ENCODE measurements around the gene PTGER4.

PTGER4 gene

DNA sequence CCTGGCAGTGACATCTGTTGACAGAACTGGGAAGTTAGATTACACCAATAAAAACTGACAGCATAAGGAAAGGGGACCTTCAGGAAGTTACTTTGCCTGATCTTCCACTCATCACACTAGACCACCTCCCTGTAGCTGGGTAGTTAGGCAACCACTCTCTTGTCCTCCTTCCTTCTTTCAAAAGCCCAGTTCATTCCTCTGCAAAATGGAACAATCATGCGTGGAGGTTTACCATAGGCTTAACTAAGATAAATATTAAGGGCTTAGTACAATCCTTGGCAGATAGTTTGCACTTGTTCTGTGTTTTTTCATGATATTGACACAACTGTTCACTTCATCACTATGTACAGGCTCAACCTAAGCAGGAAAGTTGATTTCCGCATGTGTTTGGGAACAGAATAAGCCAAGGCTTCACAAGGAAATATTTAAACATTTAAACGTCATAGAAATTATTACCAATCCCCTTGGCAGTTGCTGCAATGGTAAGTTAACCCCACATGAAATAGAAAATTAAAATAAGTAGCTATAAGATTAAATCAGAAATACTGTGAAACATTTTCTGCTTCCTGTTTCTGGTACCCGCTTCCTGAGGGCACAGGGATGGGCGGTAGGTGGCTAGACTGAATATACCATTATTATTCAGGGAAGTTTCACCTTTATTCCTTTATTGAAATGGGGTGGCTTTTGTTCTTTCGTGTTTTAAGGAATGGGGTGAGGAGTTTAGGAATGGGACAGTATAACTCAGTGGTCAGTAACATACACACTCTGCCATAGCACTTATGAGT is 9.9 kb upstream of the PTGER4 start:
- no peak for DNase-seq (ENCODE audit: low read depth)

DNA sequence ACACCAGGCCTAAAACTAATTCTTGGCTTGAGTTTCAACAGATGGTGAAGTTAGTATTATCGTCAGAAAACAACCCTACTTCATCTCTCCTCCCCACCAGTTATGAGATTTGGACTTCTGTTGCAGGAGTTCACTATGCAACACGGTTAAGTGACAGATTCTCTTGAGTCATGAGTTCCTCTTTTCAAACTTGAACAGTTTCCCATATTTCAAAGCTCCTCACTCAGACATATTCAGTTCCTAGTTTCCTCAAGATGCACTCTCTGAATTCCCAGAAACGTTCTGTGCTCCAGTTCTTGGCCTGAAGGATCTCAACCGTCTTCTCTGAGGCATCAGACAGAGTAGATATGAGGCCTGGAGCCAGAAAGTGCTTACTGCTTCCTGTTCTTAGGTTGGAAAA is 7.3 kb upstream of the PTGER4 start:
- no peak for DNase-seq (ENCODE audit: low read depth)

DNA sequence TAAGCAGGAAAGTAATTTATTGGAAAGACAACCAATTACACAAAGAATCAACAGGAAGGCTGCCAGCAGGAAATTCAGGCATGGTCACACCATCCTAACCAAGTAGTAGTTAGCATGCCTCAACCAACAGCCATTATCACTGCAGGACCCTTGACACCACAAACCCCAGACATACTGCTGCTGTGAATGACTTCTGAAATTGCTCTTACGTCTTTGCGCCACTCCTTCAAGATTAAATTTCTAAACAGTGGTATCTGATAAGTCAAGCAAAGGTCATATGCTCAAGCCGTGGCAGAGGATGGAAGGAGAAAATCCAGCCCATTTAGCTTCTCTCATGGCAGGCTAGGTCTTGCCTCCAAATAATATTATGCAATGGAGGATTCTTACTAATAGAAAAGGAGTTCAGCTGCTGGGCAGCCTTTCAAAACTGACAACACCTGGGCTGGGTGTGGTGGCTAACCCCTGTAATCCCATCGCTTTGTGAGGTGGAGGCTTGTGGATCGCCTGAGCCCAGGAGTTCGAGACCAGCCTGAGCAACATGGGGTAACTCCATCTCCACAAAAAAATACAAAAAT is 5.0 kb upstream of the PTGER4 start:
- DNase-seq (ENCODE audit: low read depth) = no peak

DNA sequence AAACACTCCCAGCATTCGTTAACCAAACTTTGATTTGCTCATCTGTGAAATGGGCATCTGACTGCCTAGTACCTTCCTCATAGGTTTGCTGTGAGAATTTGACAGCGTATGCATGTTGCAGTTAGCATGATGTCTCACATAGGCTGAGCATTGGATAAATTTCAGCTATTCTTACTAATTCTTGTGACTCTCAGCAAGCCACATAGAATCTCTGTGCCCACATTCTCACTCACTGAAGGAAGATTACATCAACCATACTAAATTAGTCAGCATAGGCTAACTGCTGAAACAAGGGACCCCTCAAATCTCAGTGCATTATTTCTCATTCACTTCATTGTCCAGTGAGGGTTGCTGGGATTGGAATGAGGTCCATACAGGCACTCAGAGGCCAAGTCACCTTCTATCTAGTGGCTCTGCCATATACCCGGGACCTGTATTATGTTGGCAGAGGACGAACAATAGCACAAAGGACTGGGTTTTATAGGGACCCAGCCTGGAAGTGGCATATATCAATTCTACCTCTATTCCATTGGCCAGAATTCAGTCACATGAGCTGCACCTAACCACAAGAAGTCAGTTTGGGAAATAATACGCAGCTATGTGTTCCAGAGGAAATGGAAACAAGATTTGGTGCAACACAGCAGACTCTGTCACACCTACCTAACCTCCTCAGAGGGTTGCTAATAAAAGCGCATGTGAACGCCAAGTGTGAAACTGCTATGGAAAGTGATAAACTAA is 4.2 kb upstream of the PTGER4 start:
- DNase-seq (ENCODE audit: low read depth) = no peak

DNA sequence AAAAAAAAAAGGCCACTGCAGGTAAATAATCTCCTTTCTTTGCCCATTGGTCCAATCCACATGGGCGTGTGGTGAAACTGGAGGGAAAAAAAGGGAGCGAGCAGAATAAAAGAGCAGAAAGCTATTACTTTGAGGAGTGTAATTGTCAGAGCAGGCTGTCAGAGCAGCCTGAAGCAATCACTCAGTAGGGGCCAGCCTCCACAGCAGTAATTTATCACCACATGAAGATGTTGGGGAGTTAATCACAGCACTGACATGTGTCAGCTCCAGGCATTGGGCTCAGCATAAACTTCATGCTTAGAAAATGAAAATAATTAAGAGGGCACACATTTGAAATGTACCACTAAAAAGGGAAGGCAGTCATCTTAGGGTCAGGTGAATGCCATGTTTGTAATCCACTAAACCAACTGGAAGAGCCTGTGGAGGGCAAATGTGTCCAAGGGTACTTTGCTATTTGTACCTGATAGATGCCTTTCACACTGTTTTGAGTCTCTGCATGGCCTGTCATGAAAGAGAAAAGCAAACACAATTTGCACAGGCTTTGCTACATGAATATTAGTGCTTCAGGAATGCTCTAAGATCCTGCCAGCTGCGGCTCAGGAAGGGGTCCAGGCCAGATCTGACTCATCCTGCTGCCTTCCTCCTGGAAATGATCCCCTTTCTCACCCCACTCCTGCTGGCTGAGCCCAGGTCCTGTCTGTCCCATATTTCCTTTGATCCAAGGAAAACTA is 2.9 kb upstream of the PTGER4 start:
- DNase-seq (ENCODE audit: low read depth) = no peak

DNA sequence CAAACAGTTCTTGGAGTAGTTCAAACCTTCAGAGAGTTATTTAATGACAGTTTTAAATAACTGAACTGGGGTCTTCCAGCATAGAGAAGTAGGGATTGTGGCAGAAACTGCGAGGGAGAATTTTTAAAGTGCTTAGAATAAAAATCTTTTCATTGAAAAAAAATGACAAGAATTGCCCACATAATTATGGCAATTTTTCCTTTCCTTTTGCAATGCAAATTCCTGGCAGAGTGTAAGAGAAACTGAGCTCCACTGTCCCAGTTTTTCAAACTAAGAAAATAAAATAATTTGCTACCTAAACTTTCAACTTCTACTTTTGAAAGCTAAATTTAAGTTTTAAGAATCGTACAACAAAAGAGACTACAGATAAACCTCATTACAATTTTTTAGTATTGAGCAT is 2.3 kb upstream of the PTGER4 start:
- DNase-seq (ENCODE audit: low read depth) = no peak

DNA sequence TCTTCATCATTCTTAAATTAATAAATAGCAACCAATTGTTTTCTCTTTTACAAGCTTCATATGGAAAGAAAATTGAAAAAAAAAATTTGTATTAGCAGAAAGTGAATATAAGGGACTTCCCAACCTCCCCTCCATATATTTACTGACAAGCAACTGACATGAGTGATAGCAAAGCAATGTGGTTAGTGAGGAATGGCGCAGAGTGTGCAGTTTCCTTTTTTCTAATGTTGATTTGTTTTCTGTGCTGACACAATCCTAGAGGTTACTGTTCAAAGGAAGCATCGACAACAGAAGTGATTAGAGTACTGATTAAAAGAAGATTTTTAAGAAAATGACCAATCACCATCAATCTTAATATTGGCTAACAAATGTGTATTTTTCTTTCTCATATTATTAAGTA is 1.7 kb upstream of the PTGER4 start:
- no peak for DNase-seq (ENCODE audit: low read depth)

DNA sequence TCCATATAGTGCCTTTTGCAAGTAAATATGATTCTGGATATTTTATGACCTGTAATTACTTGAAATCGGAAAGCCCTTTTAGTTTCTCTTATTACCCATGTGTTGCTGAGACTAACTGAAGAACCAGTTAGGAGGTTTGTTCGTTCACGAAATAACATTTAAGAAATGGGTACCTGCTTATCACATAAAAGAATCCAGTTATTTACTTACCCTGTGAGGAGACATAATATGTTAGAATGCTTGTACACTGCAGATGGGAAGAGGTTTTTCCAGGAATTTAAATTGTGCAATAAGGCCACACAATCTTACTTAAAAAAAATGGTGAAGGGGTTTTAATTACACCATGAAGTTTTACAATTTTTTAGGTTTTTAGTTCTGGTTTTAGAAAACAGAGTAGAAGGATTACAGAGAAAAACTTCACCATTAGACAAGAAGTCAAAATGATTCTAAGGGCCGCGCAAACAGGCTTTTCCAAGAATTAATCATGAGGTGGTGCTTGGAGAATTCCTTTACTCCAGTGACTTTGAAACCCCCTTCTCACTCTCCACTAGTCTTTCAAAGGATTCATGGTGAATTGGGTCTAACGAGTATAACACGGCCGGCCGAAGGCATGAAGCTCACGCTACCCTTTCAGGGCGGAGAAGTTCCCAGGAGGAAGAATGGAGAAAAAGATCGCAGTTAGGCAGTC is 1.1 kb upstream of the PTGER4 start:
- DNase-seq (ENCODE audit: low read depth) = no peak

DNA sequence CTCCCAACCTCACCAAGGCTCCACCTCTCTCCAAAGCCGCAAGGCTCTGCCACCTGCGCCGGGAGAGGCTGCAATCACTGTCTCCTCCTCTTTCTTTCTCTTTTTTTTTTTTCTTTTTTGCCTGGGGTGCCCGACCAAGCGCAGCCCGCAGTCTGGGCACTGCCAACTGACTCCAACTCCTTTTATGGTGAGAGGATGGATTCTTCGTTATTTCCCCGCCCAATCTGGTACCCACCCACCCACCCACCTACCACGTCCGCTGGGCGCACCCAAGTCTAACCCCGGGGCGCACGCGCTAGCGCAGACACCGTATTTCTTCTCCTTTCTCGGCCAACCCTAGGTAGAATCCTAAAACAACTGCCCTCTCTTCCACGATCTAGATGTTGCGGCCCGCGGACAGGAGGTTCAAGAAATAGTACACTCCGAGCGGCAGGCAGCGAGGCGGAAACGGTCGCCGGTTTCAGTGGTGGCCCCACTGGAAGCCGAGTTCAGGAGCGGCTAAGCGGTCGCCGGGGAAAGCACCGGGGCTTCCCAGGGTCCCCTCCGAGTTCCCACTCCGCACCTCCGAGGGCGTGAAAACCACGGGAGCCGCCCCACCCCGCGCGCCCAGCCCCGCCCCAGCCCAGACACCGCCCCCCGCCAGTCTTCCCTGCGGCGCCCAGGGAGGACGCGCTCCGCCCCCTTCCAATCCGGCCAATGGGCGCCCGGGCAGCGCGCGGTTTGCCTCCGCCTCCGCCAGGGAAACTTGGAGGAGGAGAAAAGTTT is 385 bp upstream of the PTGER4 start:
- DNase-seq (ENCODE audit: low read depth) = peak; percentile 93

DNA sequence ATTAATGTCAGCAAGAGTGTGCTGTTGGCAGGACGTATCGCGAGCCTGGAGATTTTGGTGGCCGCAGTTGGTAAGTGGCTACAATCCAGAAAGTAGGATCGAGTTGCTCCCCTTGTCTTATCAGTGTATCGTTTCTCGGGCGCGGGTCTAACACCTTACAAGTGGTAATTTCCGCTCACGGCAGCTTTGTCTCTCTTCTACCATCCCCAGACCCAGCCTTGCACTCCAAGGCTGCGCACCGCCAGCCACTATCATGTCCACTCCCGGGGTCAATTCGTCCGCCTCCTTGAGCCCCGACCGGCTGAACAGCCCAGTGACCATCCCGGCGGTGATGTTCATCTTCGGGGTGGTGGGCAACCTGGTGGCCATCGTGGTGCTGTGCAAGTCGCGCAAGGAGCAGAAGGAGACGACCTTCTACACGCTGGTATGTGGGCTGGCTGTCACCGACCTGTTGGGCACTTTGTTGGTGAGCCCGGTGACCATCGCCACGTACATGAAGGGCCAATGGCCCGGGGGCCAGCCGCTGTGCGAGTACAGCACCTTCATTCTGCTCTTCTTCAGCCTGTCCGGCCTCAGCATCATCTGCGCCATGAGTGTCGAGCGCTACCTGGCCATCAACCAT is 1.1 kb downstream of the PTGER4 start:
- DNase-seq (ENCODE audit: low read depth) = peak; percentile 23

DNA sequence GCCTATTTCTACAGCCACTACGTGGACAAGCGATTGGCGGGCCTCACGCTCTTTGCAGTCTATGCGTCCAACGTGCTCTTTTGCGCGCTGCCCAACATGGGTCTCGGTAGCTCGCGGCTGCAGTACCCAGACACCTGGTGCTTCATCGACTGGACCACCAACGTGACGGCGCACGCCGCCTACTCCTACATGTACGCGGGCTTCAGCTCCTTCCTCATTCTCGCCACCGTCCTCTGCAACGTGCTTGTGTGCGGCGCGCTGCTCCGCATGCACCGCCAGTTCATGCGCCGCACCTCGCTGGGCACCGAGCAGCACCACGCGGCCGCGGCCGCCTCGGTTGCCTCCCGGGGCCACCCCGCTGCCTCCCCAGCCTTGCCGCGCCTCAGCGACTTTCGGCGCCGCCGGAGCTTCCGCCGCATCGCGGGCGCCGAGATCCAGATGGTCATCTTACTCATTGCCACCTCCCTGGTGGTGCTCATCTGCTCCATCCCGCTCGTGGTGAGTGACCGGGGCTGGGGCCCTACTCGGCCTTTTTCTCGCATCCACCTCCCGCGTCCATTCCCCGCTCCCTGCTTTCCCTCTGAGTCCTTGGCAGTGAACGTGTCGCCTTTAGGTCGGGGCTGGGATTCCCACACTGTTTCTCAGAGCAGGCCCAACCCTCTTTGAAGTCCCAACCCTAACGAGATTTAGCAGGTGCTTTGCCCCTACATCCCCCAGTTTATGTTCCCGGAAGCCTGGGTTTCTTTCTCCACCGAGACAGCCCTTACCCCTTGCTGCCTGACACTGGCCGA is 1.8 kb downstream of the PTGER4 start:
- DNase-seq (ENCODE audit: low read depth) = no peak

DNA sequence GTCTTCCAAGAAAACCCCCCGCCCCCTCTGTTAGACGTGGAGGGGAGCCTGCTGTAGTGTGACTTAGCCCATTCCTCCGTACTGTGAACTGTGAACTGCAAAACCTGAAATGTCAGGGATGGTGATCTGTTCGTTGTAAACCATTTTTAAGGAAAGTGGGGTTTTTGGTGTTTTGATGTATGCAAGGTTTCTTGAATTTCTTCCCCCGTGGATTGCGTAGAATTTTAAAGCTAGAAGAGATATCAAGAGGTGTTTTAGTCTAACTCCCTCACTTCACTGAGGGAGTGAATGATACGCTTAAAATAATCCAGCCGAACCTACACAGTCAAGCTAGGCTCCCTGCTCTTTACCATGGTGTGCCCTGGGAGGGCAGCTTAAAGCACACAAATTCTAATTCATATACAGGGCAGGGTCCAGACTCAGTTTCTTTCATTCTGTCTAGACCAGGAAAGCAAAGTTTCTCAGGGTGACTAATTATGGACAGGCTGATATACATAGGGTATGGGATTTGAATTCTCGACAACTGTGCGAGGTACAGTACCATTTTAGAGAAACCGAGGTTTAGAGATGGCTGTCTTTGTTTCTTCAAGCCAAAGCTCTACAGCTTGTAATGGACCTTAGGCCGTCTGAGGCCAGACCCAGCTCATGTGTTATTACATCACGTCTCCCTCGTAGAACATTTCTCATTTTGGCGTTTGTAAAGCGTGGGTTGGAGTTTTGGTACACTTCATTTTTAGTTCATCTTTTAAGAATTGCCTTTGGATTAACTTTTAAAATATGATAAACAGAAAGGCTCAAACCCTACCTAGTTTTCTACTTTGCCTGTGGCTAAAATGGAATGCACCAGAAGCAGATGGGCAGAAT is 2.7 kb downstream of the PTGER4 start:
- DNase-seq (ENCODE audit: low read depth) = no peak

DNA sequence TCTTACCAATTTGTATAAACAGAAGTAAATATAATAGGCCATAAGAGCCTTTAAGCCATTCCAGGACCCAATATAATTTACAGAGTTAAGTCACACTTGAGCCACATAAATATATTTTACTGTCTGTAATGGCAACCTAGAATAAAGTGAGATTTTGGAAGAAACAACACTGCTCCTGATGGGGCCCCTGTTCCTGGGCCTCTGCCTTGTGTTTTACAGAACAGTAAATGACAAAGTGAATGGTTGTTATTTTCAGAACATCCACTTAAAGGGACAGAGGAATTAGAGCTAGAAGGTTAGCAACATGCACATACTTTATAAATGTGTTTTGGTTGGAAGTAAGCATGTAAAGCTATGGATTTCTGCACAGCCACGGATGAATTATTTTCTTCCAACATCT is 3.6 kb downstream of the PTGER4 start:
- no peak for DNase-seq (ENCODE audit: low read depth)

DNA sequence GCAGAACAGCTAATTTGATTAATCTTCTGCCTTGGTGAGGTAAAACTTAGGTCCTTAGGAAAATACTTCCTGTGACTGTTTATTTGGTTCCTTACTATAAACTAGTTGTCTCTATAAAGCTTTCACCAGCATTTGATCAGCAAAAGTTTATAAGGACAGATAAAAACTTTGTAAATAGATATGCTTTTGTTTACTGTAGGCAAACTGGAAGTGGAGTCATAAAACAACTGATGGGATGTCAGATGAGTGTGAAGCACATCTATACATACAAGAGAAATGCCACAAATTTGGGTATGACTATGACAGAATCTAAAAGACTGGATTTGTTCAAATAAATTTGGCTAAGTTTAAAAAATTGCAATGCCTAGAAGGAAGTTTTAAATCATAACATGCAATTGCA is 5.5 kb downstream of the PTGER4 start:
- DNase-seq (ENCODE audit: low read depth) = no peak

DNA sequence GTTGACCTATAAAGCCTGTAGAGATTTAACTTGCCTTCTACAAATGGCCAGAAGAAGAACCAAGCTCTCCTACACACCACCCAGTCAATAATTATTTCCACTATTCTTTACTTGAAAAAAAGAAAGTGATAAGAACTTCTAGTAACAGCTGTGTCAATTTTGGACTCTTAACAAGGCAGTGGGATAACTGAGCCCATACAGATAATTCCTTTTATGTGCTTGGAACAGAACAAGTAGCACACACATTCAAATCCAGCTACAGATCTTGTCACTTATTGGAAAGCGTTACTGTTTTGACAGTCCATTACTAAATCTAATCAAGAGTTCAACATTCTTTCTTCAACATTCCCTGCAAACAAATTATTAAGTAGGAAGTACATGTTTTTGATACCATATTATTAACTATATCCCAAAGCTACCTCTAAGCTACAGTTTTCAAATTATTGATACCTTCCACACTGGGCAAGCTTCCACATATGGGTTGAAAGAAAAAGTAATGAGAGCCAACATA is 6.3 kb downstream of the PTGER4 start:
- DNase-seq (ENCODE audit: low read depth) = no peak

DNA sequence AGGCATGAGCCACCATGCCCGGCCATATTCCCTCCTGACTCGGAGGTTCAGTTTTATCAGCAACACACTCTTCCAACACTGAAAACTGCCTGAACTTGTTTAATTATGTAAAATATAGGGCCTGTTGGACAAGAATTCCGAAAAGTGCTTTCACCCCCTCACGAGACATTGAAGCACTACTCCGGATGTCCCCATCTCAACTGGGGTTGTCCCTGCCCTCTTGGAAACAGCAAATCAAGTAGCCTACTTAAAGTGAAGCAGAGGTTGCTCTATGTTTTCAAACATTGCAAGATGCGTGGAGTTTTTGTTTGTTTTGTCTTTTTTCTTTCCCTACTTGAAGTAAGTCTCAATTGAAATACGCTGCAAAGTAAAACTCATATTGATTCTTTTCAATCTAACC is 7.6 kb downstream of the PTGER4 start:
- no peak for DNase-seq (ENCODE audit: low read depth)

DNA sequence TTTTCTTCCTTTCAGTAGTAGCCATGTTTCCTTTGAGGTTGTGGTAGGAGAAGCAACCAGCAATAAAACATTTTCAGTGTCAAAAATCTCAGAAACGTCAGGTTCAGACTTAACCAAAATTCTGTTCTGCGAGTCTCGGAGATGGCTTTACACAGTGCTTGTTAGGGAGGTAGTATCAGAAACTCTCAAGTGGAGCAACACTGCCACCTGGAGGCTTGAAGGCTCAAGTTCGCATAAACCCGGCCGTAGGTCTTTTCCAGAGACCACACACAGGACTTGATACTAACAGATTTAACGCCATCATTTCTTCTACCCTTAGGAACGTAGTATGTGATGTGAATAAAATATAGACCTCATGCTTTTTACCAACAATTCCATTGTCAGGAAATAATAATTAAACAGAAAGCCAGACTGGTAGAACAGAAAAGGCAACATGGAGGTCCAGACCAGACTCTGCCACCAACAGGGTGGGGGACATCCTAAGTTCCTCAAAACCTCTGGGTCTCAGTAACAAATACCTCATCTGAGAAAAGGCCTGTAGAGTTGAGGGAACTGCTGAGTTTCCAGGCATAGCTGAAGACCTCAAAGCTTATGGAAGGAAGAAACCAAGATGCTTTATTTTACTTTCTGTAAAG is 8.5 kb downstream of the PTGER4 start:
- DNase-seq (ENCODE audit: low read depth) = peak; percentile 74

DNA sequence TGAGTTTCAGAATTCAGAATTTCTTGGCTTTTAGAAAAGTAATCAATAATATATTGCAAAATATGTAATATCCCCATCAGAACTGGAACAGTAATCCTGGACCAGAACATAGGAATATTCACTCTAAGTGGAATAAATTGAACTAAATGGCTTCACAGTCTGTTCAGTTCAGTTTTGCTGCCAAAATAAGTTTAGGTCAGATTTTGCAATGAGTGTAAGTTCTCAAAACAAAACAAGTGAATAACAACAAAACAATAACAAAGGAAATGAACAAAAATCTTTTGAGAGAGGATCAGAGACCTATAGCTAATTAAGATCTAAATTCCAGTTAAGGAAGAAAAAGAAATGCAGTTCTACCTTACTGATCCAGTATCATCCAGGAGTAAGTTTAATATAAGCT is 9.3 kb downstream of the PTGER4 start:
- DNase-seq (ENCODE audit: low read depth) = no peak

Measured in activated T-helper 9 cell treated with anti-CD3 and anti-CD28 coated beads, Interleukin-2, amount 50 U/mL, for 16 hours (primary cell).